Measurements from ENCODE around the gene CCDC80. TPM values are rescaled to one million over a fixed set of nuclear protein-coding genes. Genes with fewer than 3 reads are reported as not detected.

CCDC80 gene
- total RNA-seq, 4 donors from 2014 or later, result 2.6 to 26.4 (median 13.0) TPM

- no peak overlapping the region for H3K27ac ChIP-seq
Measured at GRCh38 chr3:112605285-112605684, 35.7 kb downstream of the CCDC80 start.

GRCh38 chr3:112604536-112604935 lies 36.4 kb downstream of the CCDC80 start:
- peaks cover 0 to 4% (median 0%) of the 10 kb centered on the region in 3 donors for H3K36me3 ChIP-seq
- no peak for TF ChIP-seq POLR2A (IDR thresholded peaks at IDR 0.05)
- TF ChIP-seq, protein P1, sequence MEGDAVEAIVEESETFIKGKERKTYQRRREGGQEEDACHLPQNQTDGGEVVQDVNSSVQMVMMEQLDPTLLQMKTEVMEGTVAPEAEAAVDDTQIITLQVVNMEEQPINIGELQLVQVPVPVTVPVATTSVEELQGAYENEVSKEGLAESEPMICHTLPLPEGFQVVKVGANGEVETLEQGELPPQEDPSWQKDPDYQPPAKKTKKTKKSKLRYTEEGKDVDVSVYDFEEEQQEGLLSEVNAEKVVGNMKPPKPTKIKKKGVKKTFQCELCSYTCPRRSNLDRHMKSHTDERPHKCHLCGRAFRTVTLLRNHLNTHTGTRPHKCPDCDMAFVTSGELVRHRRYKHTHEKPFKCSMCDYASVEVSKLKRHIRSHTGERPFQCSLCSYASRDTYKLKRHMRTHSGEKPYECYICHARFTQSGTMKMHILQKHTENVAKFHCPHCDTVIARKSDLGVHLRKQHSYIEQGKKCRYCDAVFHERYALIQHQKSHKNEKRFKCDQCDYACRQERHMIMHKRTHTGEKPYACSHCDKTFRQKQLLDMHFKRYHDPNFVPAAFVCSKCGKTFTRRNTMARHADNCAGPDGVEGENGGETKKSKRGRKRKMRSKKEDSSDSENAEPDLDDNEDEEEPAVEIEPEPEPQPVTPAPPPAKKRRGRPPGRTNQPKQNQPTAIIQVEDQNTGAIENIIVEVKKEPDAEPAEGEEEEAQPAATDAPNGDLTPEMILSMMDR (IDR thresholded peaks at IDR 0.05), result no peak
- no peaks in the 10 kb centered on the region for H3K9me3 ChIP-seq
- DNase-seq, result no peak
- H3K27ac ChIP-seq, result no peak overlapping the region
- H3K27me3 ChIP-seq, result no peaks in the 10 kb centered on the region
- no peak overlapping the region for H3K4me3 ChIP-seq
- H3K4me1 ChIP-seq, result no peaks in the 10 kb centered on the region

More at GRCh38 chr3:112605285-112605684, 35.7 kb downstream of the CCDC80 start:
- Histone ChIP-seq H3K4me3 (no peak overlapping the region), H3K27me3 (no peaks in the 10 kb centered on the region), H3K4me1 (no peaks in the 10 kb centered on the region), H3K36me3 (peaks cover 0 to 4% (median 0%) of the 10 kb centered on the region in 3 donors), H3K9me3 (no peaks in the 10 kb centered on the region)
- no peak for TF ChIP-seq POLR2A (IDR thresholded peaks at IDR 0.05)
- TF ChIP-seq, protein P1 (IDR thresholded peaks at IDR 0.05), result no peak
- DNase-seq, result no peak

- Histone ChIP-seq H3K27me3 (no peaks in the 10 kb centered on the region), H3K9me3 (no peaks in the 10 kb centered on the region), H3K27ac (no peak overlapping the region), H3K36me3 (peaks cover 0 to 4% (median 0%) of the 10 kb centered on the region in 3 donors), H3K4me1 (no peaks in the 10 kb centered on the region), H3K4me3 (no peak overlapping the region)
- no peak for DNase-seq
- TF ChIP-seq, protein P1 (IDR thresholded peaks at IDR 0.05), result no peak
- no peak for TF ChIP-seq POLR2A (IDR thresholded peaks at IDR 0.05)
Measured at GRCh38 chr3:112602217-112602838, 38.6 kb downstream of the CCDC80 start.

DNA sequence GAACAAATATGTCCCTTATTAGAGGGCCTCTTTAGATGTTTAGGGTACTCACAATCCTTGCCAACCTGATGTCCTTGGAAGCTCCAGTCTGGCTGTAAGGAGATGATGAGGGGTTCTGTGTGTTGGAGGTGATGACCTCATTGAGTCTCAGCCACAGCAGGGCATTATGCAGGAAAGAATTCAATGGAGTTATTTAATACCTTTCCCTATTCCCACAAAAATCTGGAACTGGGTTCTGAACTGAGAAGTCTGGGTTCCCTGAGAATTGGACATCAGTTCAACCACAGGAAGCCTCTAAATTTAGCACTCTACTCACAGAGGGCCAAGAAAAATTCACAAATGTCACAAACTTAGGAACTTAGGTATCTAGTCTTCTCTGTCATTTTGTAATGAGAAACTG lies 42.2 kb downstream of the CCDC80 start:
- no peak for TF ChIP-seq POLR2A (IDR thresholded peaks at IDR 0.05)
- TF ChIP-seq, protein P1 (IDR thresholded peaks at IDR 0.05), result no peak
- no peak for DNase-seq
- no peak overlapping the region for H3K4me3 ChIP-seq
- H3K4me1 ChIP-seq, result no peaks in the 10 kb centered on the region
- H3K27ac ChIP-seq, result no peak overlapping the region
- no peaks in the 10 kb centered on the region for H3K9me3 ChIP-seq
- H3K36me3 ChIP-seq, result no peaks in the 10 kb centered on the region
- H3K27me3 ChIP-seq, result no peaks in the 10 kb centered on the region

- Histone ChIP-seq H3K27ac (no peak overlapping the region), H3K36me3 (peaks cover 0 to 7% (median 0%) of the 10 kb centered on the region in 3 donors)
- DNase-seq, result no peak
Measured at GRCh38 chr3:112597945-112598344, 43.0 kb downstream of the CCDC80 start.

More at GRCh38 chr3:112597945-112598344, 43.0 kb downstream of the CCDC80 start:
- Histone ChIP-seq H3K4me3 (no peak overlapping the region), H3K4me1 (no peaks in the 10 kb centered on the region), H3K9me3 (no peaks in the 10 kb centered on the region), H3K27me3 (no peaks in the 10 kb centered on the region)
- no peak for TF ChIP-seq POLR2A (IDR thresholded peaks at IDR 0.05)
- TF ChIP-seq, protein P1 (IDR thresholded peaks at IDR 0.05), result no peak

Measured in Peyer's patch (tissue), 4 donors.